ENCODE results near the gene LTB4R.

Gene LTB4R

DNA sequence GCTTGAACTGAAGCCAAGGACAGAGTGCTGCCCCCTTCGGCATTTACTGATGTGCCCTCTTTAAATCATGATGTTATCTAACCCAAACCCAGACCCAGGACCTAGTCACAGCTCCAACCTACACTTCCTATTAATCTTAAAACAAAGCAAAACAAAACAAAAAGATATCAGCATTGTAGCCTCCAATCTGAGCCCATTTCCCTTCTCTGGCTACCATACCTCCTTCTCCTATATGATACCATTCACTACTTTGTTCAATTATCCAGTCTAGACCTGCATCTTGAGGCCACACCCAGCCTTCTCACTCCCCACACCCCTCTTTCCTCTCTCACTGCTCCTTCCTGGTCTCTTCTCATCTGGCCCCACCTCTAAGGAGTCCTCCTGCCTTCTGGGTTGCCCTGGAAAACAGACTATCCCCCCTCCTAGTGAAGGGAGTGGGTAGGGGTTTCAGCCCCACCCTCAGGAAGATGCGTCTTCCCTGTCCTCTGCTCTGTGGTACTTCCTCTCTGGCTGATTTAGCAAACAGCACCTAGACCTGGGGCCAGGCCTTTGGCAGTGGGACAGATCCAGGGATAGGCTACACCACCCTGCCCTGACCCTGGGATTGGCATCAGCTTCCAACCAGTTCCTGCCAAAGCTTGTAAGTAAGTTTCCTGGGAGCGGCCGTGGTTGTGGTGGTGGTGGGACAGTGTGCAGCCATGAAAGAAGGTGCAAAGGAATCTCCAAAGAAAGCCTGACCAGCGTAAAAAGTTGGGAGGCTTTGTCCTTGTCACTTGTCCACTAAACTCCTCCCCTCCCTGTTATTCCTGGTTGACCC is 3.3 kb downstream of the LTB4R start:
- no peak overlapping the region for H3K4me3 ChIP-seq (ENCODE audit: control insufficient read depth, low read depth, low read length)
- DNase-seq (ENCODE audit: low read depth), result no peak
- no peak for TF ChIP-seq CTCF (IDR thresholded peaks at IDR 0.05; ENCODE audit: control insufficient read depth, insufficient read depth, low read depth, low read length, missing control alignments)

GRCh38 chr14:24315243-24315806 is 4.0 kb downstream of the LTB4R start:
- DNase-seq (ENCODE audit: low read depth), result no peak
- TF ChIP-seq CTCF (IDR thresholded peaks at IDR 0.05; ENCODE audit: control insufficient read depth, insufficient read depth, low read depth, low read length, missing control alignments), result no peak
- no peak overlapping the region for H3K4me3 ChIP-seq (ENCODE audit: control insufficient read depth, low read depth, low read length)

GRCh38 chr14:24315807-24316596 is 4.7 kb downstream of the LTB4R start:
- no peak for DNase-seq (ENCODE audit: low read depth)
- TF ChIP-seq CTCF (IDR thresholded peaks at IDR 0.05; ENCODE audit: control insufficient read depth, insufficient read depth, low read depth, low read length, missing control alignments), result no peak
- no peak overlapping the region for H3K4me3 ChIP-seq (ENCODE audit: control insufficient read depth, low read depth, low read length)

- H3K4me3 ChIP-seq (ENCODE audit: control insufficient read depth, low read depth, low read length), result no peak overlapping the region
- DNase-seq (ENCODE audit: low read depth), result no peak
- no peak for TF ChIP-seq CTCF (IDR thresholded peaks at IDR 0.05; ENCODE audit: control insufficient read depth, insufficient read depth, low read depth, low read length, missing control alignments)
Measured at GRCh38 chr14:24316597-24316950, 5.3 kb downstream of the LTB4R start.

DNA sequence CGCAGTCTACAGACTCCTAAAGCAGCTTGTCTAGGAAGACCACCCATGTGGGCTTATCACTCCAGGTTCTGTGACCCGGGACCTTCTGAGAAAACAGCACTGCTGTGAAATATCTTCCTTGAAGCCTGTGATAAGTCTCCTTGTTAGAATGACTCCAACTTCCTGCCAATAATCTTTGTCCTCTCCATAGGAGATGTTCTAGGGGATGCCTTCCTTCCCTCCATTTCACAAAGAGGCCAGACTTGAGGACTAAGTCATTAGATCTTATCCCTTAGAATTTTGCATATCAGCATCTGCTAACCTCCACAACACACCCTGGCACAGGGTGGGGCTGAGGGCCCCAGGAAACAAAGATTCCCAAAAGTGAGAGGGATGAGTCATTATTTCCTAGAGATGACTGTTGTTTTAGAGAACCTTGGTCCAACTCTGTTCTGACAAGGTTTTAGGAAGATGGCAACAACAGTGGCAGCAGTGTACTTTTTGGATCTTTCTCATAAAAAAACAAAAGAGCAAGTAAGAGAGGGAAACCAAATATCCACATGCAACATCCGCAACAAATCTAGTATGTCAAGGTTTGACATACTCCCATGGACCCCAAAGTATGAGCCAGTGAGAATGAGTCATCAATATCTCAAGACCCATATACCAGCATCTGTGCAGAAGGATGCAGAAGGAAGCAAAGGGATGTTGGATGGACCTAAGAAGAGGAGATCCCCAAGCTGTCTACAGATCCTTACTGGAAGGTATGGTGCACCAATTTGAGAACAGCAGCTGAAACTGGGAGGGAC is 6.0 kb downstream of the LTB4R start:
- no peak overlapping the region for H3K4me3 ChIP-seq (ENCODE audit: control insufficient read depth, low read depth, low read length)
- no peak for DNase-seq (ENCODE audit: low read depth)
- no peak for TF ChIP-seq CTCF (IDR thresholded peaks at IDR 0.05; ENCODE audit: control insufficient read depth, insufficient read depth, low read depth, low read length, missing control alignments)
